ENCODE data around the gene SAA2. TPM values are rescaled to one million over a fixed set of nuclear protein-coding genes. Genes with fewer than 3 reads are reported as not detected.
A peak's percentile ranks its signal among the peaks of the same experiment; 100 is the strongest.
"Not testable (repeated sequence)": the region's sequence is repeated elsewhere in the genome, so short reads cannot be mapped to it uniquely, and the experiment has no call there.

Gene SAA2
- total RNA-seq, 1 donor from 2014 or later: 24.7 TPM

DNA sequence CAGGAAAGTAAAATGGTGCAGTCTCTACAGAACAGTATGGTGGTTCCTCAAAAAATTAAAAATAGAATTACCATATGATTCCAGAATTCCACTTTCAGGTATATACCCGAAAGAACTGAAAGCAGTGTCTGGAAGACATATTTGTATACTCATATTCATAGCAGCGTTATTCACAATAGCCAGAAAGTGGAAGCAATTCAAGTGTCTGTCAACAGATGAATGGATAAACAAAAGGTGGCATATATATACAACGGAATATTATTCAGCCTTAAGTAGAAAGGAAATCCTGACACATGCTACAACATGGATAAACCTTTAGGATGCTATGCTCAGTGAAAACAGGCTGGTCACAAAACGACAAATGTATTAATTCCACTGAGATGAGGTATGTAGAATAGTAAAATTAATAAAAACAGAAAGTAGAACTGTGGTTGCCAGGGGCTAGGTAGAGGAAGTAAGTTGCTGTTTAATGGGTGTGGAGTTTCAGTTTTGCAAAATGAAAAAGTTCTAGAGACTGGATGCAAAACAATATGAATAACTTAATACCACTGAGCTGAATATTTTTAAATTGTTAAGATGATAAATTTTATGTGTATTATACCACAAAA is 32.1 kb upstream of the SAA2 start:
- Histone ChIP-seq H3K4me3 (no peak overlapping the region), H3K4me1 (peaks cover 6% of the 10 kb centered on the region), H3K36me3 (peaks cover 73% of the 10 kb centered on the region), H3K9me3 (no peaks in the 10 kb centered on the region), H3K27ac (no peak overlapping the region), H3K27me3 (ENCODE audit: low read depth) (no peaks in the 10 kb centered on the region)
- TF ChIP-seq, protein P1, sequence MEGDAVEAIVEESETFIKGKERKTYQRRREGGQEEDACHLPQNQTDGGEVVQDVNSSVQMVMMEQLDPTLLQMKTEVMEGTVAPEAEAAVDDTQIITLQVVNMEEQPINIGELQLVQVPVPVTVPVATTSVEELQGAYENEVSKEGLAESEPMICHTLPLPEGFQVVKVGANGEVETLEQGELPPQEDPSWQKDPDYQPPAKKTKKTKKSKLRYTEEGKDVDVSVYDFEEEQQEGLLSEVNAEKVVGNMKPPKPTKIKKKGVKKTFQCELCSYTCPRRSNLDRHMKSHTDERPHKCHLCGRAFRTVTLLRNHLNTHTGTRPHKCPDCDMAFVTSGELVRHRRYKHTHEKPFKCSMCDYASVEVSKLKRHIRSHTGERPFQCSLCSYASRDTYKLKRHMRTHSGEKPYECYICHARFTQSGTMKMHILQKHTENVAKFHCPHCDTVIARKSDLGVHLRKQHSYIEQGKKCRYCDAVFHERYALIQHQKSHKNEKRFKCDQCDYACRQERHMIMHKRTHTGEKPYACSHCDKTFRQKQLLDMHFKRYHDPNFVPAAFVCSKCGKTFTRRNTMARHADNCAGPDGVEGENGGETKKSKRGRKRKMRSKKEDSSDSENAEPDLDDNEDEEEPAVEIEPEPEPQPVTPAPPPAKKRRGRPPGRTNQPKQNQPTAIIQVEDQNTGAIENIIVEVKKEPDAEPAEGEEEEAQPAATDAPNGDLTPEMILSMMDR (IDR thresholded peaks at IDR 0.05): no peak
- intact Hi-C loops (cut with DNase I): no loop called here
- DNase-seq (no peak), ATAC-seq (peak in 1 of 2 donors; percentile 32)

DNA sequence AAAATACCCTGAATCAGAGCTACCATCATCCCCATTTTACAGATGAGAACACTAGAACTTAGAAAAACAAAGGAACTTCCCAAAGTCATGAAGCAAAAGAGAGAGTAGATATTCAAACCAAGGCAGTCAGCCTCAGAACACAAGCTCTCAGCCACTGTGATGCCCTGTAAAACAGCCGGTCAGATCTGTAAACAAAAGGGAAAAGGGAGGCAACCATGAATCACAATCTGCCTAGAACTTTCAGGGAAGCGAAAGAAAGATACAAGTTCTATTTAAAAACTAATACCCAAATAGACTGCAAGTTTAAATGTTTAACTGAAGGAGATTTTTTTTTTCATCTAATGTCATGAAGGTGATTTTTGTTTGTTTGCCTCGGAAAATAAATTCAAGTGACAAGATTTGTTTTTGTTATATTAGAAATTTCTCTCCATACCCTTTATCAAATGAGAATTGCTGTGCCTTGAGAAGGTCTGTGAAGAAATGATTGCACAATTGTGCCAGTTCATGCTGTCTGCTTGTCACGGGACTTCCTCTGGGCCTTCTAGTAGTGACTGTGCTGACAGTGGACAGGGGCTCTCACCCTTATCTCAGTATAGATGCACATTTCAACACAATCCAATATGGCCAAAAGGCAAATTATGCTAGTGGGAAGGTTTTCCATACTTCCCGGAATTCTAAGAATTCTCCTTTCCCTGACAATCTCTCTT is 29.2 kb upstream of the SAA2 start:
- TF ChIP-seq, protein P1 (IDR thresholded peaks at IDR 0.05): no peak
- Histone ChIP-seq H3K27me3 (ENCODE audit: low read depth) (no peaks in the 10 kb centered on the region), H3K36me3 (peaks cover 49% of the 10 kb centered on the region), H3K9me3 (no peaks in the 10 kb centered on the region), H3K27ac (peak overlapping the region; percentile 41), H3K4me3 (no peak overlapping the region), H3K4me1 (peaks cover 6% of the 10 kb centered on the region)
- intact Hi-C loops (cut with DNase I): no loop called here
- peak; percentile 74 to 86 for ATAC-seq
- no peak for DNase-seq

DNA sequence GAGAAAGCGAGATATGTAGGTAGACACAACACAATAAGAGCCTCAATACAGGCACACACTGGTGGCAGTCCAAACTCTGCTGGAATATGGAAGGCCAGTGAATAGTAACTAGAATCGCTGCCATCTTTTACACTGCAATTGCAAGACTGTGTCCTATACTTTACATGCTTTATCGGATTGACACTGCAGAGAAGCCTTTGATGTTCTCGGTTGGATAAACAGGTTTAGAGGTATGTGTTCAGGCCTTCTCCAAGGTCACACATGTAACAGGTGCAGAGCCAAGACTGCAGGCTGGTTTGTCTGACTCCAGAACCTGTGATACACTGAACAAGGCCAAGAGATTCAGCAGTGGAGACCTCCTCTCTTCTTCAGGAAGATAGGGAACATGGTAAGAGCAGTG is 22.7 kb upstream of the SAA2 start:
- no peak for ATAC-seq
- no peaks in the 10 kb centered on the region for H3K4me1 ChIP-seq
- no peaks in the 10 kb centered on the region for H3K9me3 ChIP-seq
- H3K27me3 ChIP-seq (ENCODE audit: low read depth): no peaks in the 10 kb centered on the region
- no peak overlapping the region for H3K27ac ChIP-seq
- no peak for DNase-seq
- H3K4me3 ChIP-seq: no peak overlapping the region
- TF ChIP-seq, protein P1 (IDR thresholded peaks at IDR 0.05): no peak
- no peaks in the 10 kb centered on the region for H3K36me3 ChIP-seq
- intact Hi-C loops (cut with DNase I): no loop called here

DNA sequence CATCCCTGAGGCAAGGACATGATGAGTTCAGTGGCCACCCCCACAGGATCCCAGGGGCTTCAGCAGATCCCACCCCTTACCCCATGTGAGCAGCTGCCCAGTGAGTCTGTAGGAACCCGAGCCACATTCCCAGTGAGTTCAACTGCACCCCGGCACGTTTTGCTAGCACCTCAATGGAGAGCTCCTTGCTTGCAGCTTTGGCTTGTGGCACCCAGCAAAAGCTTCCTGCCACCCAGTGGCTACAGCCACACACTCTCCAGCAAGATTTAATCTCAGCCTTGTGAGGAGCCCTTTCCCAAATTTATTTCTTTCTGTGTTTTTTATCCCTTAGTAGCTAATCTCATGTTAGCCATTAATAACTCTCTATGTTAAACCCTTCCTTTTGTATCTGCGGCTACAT is 21.6 kb upstream of the SAA2 start:
- H3K4me1 ChIP-seq: peaks cover 5% of the 10 kb centered on the region
- no peaks in the 10 kb centered on the region for H3K36me3 ChIP-seq
- H3K27me3 ChIP-seq (ENCODE audit: low read depth): no peaks in the 10 kb centered on the region
- intact Hi-C loops (cut with DNase I): no loop called here
- no peak for DNase-seq
- ATAC-seq: no peak
- no peak overlapping the region for H3K27ac ChIP-seq
- no peaks in the 10 kb centered on the region for H3K9me3 ChIP-seq
- H3K4me3 ChIP-seq: no peak overlapping the region
- TF ChIP-seq, protein P1 (IDR thresholded peaks at IDR 0.05): no peak

DNA sequence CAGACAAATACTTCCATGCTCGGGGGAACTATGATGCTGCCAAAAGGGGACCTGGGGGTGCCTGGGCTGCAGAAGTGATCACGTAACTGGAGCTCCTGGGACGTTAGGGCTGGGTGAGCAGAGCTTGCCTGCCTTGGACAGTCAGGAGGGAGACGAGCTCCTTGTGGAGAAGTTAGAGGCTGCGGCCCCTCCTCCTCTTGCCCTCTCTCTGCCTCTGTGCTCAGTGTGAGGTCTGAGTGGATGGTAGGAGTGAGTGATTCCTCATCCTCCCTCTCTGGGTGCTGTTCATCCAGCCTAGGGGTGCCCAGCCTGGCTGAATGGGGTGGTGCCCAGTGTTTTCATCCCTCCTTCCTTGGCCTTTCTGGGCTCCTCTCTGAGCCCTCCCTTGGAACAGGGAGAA is 20.8 kb upstream of the SAA2 start:
- H3K27me3 ChIP-seq (ENCODE audit: low read depth); H3K9me3 ChIP-seq; H3K4me3 ChIP-seq; ATAC-seq; DNase-seq; H3K4me1 ChIP-seq; H3K36me3 ChIP-seq; H3K27ac ChIP-seq; intact Hi-C loops (cut with DNase I): not testable (repeated sequence)

DNA sequence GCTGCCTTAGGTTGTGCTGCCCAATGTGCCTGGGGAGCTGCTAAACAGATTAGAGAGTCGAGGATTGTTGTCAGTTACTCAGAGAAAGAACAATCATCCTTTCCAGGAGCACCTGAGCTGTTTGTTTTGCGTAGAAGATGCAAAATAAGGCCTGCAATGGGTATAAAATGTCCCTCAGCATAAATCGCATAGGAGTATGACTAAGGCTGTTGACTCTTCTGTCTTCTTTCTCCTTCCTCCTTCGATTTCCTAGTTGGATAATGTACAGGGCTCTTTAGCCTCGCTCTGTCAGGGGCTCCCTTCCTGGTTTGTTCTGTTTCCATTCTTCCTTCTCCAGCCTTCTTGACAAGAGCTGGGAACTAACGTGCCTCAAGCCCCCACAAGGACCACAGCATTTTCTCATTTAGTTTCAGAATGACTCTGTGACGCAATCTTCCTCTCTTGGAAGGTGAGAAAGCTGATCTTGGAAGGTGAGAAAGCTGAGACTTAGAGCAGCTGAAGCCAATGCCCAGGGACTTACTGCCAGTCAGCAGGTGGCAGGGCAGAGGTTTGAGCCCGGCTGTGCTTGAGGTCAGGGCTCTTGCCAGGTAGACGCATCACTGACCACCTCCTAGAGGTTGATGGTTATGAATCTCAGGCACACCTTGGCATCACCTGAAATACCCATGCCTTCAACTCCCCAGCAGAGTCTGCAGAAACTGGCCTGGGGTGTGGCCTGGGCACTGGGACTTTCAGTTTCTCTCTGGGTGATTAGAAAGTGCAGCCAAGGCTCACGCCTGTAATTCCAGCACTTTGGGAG is 19.1 kb upstream of the SAA2 start:
- DNase-seq; H3K27me3 ChIP-seq (ENCODE audit: low read depth); H3K4me3 ChIP-seq; intact Hi-C loops (cut with DNase I); H3K36me3 ChIP-seq; H3K9me3 ChIP-seq; H3K4me1 ChIP-seq; H3K27ac ChIP-seq: not testable (repeated sequence)
- ATAC-seq: peak; percentile 62 to 66

All from lower lobe of right lung (tissue), 2 donors.